Measurements from ENCODE around the gene PHACTR1.

DNA sequence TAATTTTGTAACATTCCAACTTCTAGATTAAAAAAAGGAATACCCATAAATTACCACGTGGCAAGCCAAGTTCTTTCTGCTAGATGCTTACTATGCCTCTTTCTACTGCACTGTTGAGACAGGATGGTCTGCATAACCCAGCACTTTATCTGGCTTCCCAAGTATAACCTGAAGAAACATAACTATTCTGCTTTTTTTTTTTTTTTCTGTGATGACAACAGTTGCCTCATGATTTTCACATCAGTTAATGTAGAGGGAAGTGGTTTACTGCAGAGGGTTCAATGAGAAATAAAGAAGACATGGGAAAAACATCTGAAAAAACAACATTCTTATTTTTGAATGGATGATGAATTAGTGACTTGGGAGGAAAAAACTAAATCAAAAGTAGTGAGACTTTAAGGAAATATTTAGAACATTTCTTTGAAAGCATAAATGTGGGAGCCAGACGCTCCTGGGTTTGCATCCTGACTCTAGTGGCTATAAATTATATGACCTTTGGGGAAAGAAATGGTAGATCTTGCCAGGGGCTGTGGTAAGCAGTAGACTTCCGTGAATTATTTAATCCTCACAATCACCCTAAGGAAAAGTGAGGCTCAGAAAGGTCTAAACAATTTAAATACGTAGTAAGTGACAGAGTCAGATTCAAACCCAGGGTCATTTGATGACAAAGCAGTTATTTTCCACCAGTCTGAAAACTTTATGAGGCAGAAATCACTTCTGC, 230.7 kb downstream of the PHACTR1 start:
- TF ChIP-seq EZH2 (IDR thresholded peaks at IDR 0.05; ENCODE audit: insufficient read depth, poor library complexity, severe bottlenecking) (no peak), EZH2phosphoT487 (IDR thresholded peaks at IDR 0.05; ENCODE audit: insufficient read depth, low read depth) (no peak)

All from GM23248 (cell line).